PC-9 (cell line): ENCODE measurements around the gene TRIM43B. TPM values are rescaled to one million over a fixed set of nuclear protein-coding genes. Genes with fewer than 3 reads are reported as not detected.
"Not testable (repeated sequence)": the region's sequence is repeated elsewhere in the genome, so short reads cannot be mapped to it uniquely, and the experiment has no call there.

Experiments used
- BruUV-seq: library from RNA; stranded (reverse); fragments of 400-500 nt; replicated peaks from 2 replicates; lab custom pipeline; 2021; lab: Mats Ljungman, UMichigan
- CTCF ChIA-PET: fragments of 300-600 bp; sonication (Branson Sonifier 250); formaldehyde crosslinking; loops from one replicate; lab custom pipeline; 2022; ENCODE audit warnings: antibody characterized with exemption; lab: Charles Lee
- POLR2A ChIA-PET: fragments of 300-600 bp; sonication (Branson Sonifier 250); formaldehyde crosslinking; loops from one replicate; lab custom pipeline; 2022; ENCODE audit warnings: antibody characterized with exemption; ENCODE audit not compliant: unreplicated experiment; lab: Charles Lee
- DNase-seq, 2 experiments: peaks; one replicate each; pipeline versions ENCODE4 v3.0.0 to v3.0.0-alpha.2; 2015 to 2022; ENCODE audit warnings: mixed read lengths in 1 of 2
- H2AFZ ChIP-seq: fragments of 200-600 bp; sonication (generic); 2 replicates; pipeline ENCODE4 v1.8.1; 2017; ENCODE audit warnings: antibody characterized with exemption
- H3F3A ChIP-seq: fragments of 200-600 bp; sonication (generic); 2 replicates; pipeline ENCODE4 v1.8.1; 2017; ENCODE audit warnings: antibody characterized with exemption, mild to moderate bottlenecking, low read depth; ENCODE audit not compliant: insufficient read depth
- H3K27ac ChIP-seq: fragments of 200-600 bp; sonication (generic); 2 replicates; pipeline ENCODE4 v1.6.1; 2016; ENCODE audit warnings: mixed run types
- H3K27me3 ChIP-seq: fragments of 200-600 bp; sonication (generic); 2 replicates; pipeline ENCODE4 v1.6.1; 2016; ENCODE audit warnings: low read depth, mixed run types; ENCODE audit not compliant: insufficient read depth
- H3K36me3 ChIP-seq: fragments of 200-600 bp; sonication (generic); 2 replicates; pipeline ENCODE4 v1.6.1; 2016; ENCODE audit warnings: low read depth, mixed run types
- H3K4me1 ChIP-seq: fragments of 200-600 bp; sonication (generic); replicated peaks from 2 replicates; pipeline ENCODE4 v1.6.1; 2016; ENCODE audit warnings: mixed run types; ENCODE audit not compliant: insufficient read depth
- H3K4me2 ChIP-seq: fragments of 200-600 bp; sonication (generic); 2 replicates; pipeline ENCODE4 v1.6.1; 2017; ENCODE audit warnings: mixed run types
- H3K4me3 ChIP-seq: fragments of 200-600 bp; sonication (generic); 2 replicates; pipeline ENCODE4 v1.6.1; 2016; ENCODE audit warnings: mixed run types
- H3K79me2 ChIP-seq: fragments of 200-600 bp; sonication (generic); 2 replicates; pipeline ENCODE4 v1.6.1; 2017; ENCODE audit warnings: low read depth, mixed run types
- H3K9me2 ChIP-seq: fragments of 200-600 bp; sonication (generic); 2 replicates; pipeline ENCODE4 v1.8.1; 2017; ENCODE audit warnings: mild to moderate bottlenecking; ENCODE audit not compliant: insufficient read depth
- H3K9me3 ChIP-seq: fragments of 200-600 bp; sonication (generic); 2 replicates; pipeline ENCODE4 v1.8.1; 2016; ENCODE audit warnings: low read depth; ENCODE audit not compliant: insufficient read depth
- H4K20me1 ChIP-seq: fragments of 200-600 bp; sonication (generic); 2 replicates; pipeline ENCODE4 v1.8.1; 2017; ENCODE audit not compliant: insufficient read depth
- EZH2 ChIP-seq: fragments of 200-600 bp; sonication (generic); IDR thresholded peaks from 2 replicates; pipeline ENCODE4 v1.8.0; 2017; ENCODE audit warnings: antibody characterized with exemption, low read depth
- intact Hi-C: fragments of 100-400 bp; cut with micrococcal nuclease; formaldehyde crosslinking; loops from one replicate; pipeline ENCODE4 v1.10.0; 2022; ENCODE audit not compliant: unreplicated experiment
- total RNA-seq: library from RNA; stranded (reverse); gene quantifications from 2 replicates; pipeline ENCODE4 v1.2.3, GENCODE V29; 2021
- TF ChIP-seq, protein P1 (sequence below): fragments of 200-600 bp; sonication (generic); conservative IDR thresholded peaks from 2 replicates; pipeline ENCODE4 v1.6.1; 2017; ENCODE audit warnings: mixed run types, antibody characterized with exemption, mild to moderate bottlenecking, moderate library complexity

Gene TRIM43B
- total RNA-seq, 1 experiment from 2014 or later = not detected

DNA sequence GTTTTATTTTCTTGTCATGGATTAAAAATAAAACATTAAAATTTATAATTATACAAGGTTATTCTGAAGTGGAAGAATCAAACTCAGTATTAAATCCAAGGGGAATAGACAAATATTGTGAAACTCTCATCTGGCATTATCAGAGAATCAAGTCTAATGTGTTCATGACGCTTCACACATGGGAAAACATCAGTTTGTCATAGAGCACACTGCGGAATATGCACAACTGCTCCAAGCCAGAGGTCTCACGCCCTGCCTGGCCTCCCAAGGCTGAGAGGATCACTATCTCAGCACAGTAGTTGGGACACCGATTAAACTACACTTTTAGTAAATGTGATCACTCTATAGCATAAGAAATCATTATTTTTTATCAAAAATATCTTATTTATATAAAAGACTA lies 20.7 kb upstream of the TRIM43B start:
- no peaks in the 10 kb centered on the region for H3K9me2 ChIP-seq
- intact Hi-C loops = no loop called here
- H4K20me1 ChIP-seq = no peaks in the 10 kb centered on the region
- CTCF ChIA-PET = no interaction called here
- H3K79me2 ChIP-seq = no peaks in the 10 kb centered on the region
- H3K27me3 ChIP-seq = no peaks in the 10 kb centered on the region
- no peaks in the 10 kb centered on the region for H3K4me1 ChIP-seq
- POLR2A ChIA-PET = no interaction called here
- no peaks in the 10 kb centered on the region for H3K36me3 ChIP-seq
- H3K27ac ChIP-seq = no peak overlapping the region
- BruUV-seq = no TSS peak
- no peak for DNase-seq
- no peak overlapping the region for H3K4me2 ChIP-seq
- H3K9me3 ChIP-seq = no peaks in the 10 kb centered on the region
- H3K4me3 ChIP-seq = no peak overlapping the region
- H2AFZ ChIP-seq = no peak overlapping the region
- TF ChIP-seq, protein P1, sequence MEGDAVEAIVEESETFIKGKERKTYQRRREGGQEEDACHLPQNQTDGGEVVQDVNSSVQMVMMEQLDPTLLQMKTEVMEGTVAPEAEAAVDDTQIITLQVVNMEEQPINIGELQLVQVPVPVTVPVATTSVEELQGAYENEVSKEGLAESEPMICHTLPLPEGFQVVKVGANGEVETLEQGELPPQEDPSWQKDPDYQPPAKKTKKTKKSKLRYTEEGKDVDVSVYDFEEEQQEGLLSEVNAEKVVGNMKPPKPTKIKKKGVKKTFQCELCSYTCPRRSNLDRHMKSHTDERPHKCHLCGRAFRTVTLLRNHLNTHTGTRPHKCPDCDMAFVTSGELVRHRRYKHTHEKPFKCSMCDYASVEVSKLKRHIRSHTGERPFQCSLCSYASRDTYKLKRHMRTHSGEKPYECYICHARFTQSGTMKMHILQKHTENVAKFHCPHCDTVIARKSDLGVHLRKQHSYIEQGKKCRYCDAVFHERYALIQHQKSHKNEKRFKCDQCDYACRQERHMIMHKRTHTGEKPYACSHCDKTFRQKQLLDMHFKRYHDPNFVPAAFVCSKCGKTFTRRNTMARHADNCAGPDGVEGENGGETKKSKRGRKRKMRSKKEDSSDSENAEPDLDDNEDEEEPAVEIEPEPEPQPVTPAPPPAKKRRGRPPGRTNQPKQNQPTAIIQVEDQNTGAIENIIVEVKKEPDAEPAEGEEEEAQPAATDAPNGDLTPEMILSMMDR = no peak
- no peak for TF ChIP-seq EZH2
- H3F3A ChIP-seq = no peaks in the 10 kb centered on the region

DNA sequence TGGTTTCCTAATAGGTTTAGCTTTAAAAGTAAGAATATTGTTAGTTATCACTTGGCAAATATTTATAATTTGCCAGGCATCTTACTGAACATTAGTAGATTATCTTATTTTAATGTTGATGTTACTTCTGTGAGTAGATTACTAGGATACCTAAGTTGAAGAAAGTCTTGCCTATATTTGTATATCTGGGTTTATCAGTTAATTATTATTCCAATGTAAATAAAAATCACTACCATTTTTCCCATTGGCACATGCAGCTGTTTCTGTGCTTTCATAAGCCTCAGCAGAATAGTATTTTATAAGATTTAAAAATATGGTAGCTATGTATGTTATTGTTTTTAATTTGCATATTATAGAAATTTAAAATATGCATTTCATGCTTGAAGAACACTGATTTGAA lies 16.3 kb upstream of the TRIM43B start:
- no peaks in the 10 kb centered on the region for H3F3A ChIP-seq
- ChIA-PET CTCF (no interaction called here), POLR2A (no interaction called here)
- H3K79me2 ChIP-seq = no peaks in the 10 kb centered on the region
- no peaks in the 10 kb centered on the region for H3K36me3 ChIP-seq
- no peak for TF ChIP-seq EZH2
- TF ChIP-seq, protein P1 = no peak
- H3K4me1 ChIP-seq = no peaks in the 10 kb centered on the region
- intact Hi-C loops = no loop called here
- H3K27ac ChIP-seq = no peak overlapping the region
- H3K9me2 ChIP-seq = no peaks in the 10 kb centered on the region
- H3K4me3 ChIP-seq = no peak overlapping the region
- no peaks in the 10 kb centered on the region for H4K20me1 ChIP-seq
- H3K9me3 ChIP-seq = no peaks in the 10 kb centered on the region
- BruUV-seq = no TSS peak
- H3K27me3 ChIP-seq = no peaks in the 10 kb centered on the region
- no peak overlapping the region for H2AFZ ChIP-seq
- DNase-seq = no peak
- no peak overlapping the region for H3K4me2 ChIP-seq

DNA sequence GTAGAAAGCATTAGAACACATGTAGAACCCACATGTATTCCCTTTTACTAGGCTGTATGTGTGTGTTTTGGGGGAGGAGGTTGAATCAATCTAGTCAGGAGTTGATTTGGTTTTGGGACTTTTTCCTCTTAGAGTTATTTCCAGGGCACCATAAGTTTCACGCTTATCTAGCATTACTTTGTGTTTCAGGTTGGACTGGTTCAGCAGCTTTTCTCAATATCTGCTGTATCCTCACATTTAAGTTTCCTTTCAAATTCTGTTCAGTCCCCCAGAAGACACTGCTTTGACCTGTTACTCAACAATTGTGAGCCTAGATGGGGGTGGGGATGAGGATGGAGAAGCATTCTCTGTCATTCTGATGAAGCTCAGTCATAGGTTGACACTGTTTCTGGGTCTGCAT lies 7.5 kb upstream of the TRIM43B start:
- BruUV-seq, H3K79me2 ChIP-seq, H3K27me3 ChIP-seq, H3K9me2 ChIP-seq, H3K4me3 ChIP-seq, H4K20me1 ChIP-seq, intact Hi-C loops, H3K9me3 ChIP-seq, H3K4me1 ChIP-seq, H2AFZ ChIP-seq, H3K36me3 ChIP-seq, CTCF ChIA-PET, H3K27ac ChIP-seq, POLR2A ChIA-PET, H3F3A ChIP-seq: not testable (repeated sequence)
- peak; percentile 46 to 78 for DNase-seq
- peak overlapping the region; percentile 47 for H3K4me2 ChIP-seq

DNA sequence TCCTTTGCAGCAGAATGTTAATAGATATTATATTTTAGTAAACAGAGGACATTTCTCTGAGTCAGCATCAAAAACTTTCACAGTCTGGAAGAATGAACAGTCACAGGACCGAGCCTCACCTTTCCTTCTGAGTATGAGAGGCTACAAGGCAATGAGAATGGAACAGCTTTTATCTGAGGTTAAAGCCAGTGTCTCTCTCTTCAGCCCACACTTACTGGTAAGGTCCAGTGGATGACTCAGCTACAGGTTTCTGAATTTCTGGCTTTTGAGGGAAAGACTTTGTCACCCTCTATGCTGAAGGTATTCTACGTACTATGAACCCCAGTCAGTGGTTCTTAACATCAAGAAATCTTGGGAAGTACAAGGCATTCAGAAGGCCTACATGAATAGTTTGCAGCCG lies 9.5 kb downstream of the TRIM43B start:
- CTCF ChIA-PET, intact Hi-C loops, H3K27ac ChIP-seq: not testable (repeated sequence)

DNA sequence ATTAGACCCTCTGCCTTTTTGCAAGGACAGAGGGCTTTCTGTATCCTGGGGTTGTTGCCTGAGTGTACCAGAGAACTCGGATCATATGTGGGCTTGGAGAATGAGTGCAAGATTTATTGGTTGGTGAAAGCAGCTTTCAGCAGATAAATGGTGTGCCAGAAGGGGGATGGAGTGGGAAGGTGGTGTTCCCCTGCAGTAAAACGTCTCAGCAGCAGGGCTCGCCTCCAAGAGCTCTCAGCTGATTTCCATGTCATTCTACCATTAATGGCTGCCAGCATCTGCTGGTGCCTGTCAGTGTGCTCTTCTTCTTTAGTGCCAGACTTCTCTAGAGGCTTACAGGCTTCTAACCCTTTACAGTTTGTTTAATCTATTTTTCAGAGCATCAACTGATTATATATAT lies 16.6 kb downstream of the TRIM43B start:
- H3F3A ChIP-seq, H3K4me1 ChIP-seq, H3K36me3 ChIP-seq, intact Hi-C loops, H2AFZ ChIP-seq, DNase-seq, H3K4me3 ChIP-seq, POLR2A ChIA-PET, H3K79me2 ChIP-seq, H4K20me1 ChIP-seq, H3K9me2 ChIP-seq, BruUV-seq, H3K9me3 ChIP-seq, H3K27me3 ChIP-seq, H3K27ac ChIP-seq, H3K4me2 ChIP-seq, CTCF ChIA-PET: not testable (repeated sequence)

More for the DNA sequence above, 9.5 kb downstream of the TRIM43B start:
- H3K4me1 ChIP-seq, H3K27me3 ChIP-seq, H3K9me2 ChIP-seq, H3K9me3 ChIP-seq, DNase-seq, H4K20me1 ChIP-seq, H3F3A ChIP-seq, H3K79me2 ChIP-seq, H3K36me3 ChIP-seq, H2AFZ ChIP-seq, BruUV-seq, H3K4me2 ChIP-seq, H3K4me3 ChIP-seq, POLR2A ChIA-PET: not testable (repeated sequence)

DNA sequence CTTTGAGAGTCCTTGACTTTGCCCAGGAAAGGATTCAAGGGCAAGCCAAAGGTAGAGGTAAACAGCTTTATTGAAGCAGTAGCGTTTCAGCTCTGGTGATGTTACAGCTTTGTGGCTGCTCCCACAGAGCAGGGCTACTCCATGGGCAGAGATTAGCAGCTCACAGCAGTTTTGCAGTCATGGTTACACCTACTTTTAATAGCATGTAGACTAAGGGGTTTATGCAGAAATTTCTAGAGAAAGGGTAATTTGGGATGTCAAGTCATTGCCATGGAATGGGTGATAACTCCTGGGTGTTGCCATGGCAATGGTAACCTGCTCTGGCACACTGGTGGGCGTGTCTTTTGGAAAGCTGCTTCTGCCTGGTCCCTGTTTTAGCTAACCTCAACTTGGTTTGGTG lies 18.0 kb downstream of the TRIM43B start:
- POLR2A ChIA-PET, H3K9me2 ChIP-seq, DNase-seq, H3K79me2 ChIP-seq, H3K4me1 ChIP-seq, H3K4me3 ChIP-seq, H4K20me1 ChIP-seq, H3K27ac ChIP-seq, H3K9me3 ChIP-seq, intact Hi-C loops, H2AFZ ChIP-seq, CTCF ChIA-PET, H3K36me3 ChIP-seq, BruUV-seq, H3K27me3 ChIP-seq, H3F3A ChIP-seq, H3K4me2 ChIP-seq: not testable (repeated sequence)
